ENCODE measurements around the gene FCHO2. TPM values are rescaled to one million over a fixed set of nuclear protein-coding genes. Genes with fewer than 3 reads are reported as not detected.

Gene FCHO2
- total and polyA plus RNA-seq, 10 of the 15 experiments (the other 5 are each of a cell fraction or from before 2014, with no cell fraction given) = 0.05 to 1.4 (median 0.18) TPM

DNA sequence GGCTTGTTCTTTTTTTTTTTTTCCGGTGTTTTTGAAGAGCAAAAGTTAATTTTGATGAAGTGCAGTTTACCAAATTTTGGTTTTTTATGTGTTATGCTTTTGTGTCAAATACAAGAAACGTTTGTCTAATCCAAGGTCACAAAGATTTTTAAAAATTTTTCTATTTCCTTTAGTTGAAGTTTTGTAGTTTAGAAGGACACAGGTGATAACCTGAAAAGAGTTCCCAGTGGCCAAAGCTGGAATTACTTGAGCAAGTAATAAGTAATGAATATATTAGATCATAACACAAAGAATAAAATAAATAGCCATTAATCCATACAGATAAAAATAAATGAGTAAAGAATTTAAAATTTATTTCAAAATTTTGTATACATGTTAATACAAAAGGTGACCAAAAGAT is 71.5 kb downstream of the FCHO2 start:
- in situ Hi-C loops (cut with MboI) = no loop called here
- no peak for ATAC-seq

More for the DNA sequence above, 71.5 kb downstream of the FCHO2 start:
- no peak for TF ChIP-seq CHD1 (IDR thresholded peaks at IDR 0.05; ENCODE audit: low read depth, low read length)
- TF ChIP-seq, protein P1, sequence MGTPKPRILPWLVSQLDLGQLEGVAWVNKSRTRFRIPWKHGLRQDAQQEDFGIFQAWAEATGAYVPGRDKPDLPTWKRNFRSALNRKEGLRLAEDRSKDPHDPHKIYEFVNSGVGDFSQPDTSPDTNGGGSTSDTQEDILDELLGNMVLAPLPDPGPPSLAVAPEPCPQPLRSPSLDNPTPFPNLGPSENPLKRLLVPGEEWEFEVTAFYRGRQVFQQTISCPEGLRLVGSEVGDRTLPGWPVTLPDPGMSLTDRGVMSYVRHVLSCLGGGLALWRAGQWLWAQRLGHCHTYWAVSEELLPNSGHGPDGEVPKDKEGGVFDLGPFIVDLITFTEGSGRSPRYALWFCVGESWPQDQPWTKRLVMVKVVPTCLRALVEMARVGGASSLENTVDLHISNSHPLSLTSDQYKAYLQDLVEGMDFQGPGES (IDR thresholded peaks at IDR 0.05) = no peak
- TF ChIP-seq RCOR1 (conservative IDR thresholded peaks at IDR 0.05; ENCODE audit: low read depth, low read length) = no peak
- no peak for TF ChIP-seq ASH2L (IDR thresholded peaks at IDR 0.05; ENCODE audit: borderline replicate concordance, low read depth)
- no peak for TF ChIP-seq HDAC2 (IDR thresholded peaks at IDR 0.05)
- TF ChIP-seq RAD51 (IDR thresholded peaks at IDR 0.05) = no peak
- TF ChIP-seq, protein P2, sequence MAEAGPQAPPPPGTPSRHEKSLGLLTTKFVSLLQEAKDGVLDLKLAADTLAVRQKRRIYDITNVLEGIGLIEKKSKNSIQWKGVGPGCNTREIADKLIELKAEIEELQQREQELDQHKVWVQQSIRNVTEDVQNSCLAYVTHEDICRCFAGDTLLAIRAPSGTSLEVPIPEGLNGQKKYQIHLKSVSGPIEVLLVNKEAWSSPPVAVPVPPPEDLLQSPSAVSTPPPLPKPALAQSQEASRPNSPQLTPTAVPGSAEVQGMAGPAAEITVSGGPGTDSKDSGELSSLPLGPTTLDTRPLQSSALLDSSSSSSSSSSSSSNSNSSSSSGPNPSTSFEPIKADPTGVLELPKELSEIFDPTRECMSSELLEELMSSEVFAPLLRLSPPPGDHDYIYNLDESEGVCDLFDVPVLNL (IDR thresholded peaks at IDR 0.05; ENCODE audit: low read depth, low read length) = no peak
- TF ChIP-seq, protein P3, sequence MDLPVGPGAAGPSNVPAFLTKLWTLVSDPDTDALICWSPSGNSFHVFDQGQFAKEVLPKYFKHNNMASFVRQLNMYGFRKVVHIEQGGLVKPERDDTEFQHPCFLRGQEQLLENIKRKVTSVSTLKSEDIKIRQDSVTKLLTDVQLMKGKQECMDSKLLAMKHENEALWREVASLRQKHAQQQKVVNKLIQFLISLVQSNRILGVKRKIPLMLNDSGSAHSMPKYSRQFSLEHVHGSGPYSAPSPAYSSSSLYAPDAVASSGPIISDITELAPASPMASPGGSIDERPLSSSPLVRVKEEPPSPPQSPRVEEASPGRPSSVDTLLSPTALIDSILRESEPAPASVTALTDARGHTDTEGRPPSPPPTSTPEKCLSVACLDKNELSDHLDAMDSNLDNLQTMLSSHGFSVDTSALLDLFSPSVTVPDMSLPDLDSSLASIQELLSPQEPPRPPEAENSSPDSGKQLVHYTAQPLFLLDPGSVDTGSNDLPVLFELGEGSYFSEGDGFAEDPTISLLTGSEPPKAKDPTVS (IDR thresholded peaks at IDR 0.05; ENCODE audit: low read depth, low read length) = no peak
- no peak for TF ChIP-seq SUPT20H (IDR thresholded peaks at IDR 0.05; ENCODE audit: borderline replicate concordance, control insufficient read depth, low read depth, low read length)
- no peak for TF ChIP-seq ZNF24 (IDR thresholded peaks at IDR 0.05)
- Histone ChIP-seq H3K79me2 (ENCODE audit: control insufficient read depth, insufficient read depth, low read length) (no peaks in the 10 kb centered on the region), H3K9me3 (replicated peaks; ENCODE audit: control insufficient read depth, insufficient read depth, low read length) (no peaks in the 10 kb centered on the region), H3K36me3 (ENCODE audit: control insufficient read depth in 2 of 2, insufficient read depth in 2 of 2, low read length in 1 of 2) (no peaks in the 10 kb centered on the region), H3K4me1 (ENCODE audit: control insufficient read depth, insufficient read depth, low read length) (no peaks in the 10 kb centered on the region), H3K9ac (ENCODE audit: control insufficient read depth, insufficient read depth, low read length) (no peak overlapping the region), H3K27me3 (replicated peaks in 1 of 2; ENCODE audit: control insufficient read depth in 2 of 2, insufficient read depth in 2 of 2, low read length in 1 of 2) (no peaks in the 10 kb centered on the region), H3K4me2 (ENCODE audit: control insufficient read depth, insufficient read depth) (no peak overlapping the region), H4K20me1 (ENCODE audit: control insufficient read depth, insufficient read depth) (no peaks in the 10 kb centered on the region), H2AFZ (ENCODE audit: control insufficient read depth, low read depth, low read length) (no peak overlapping the region), H3K27ac (ENCODE audit: control insufficient read depth, insufficient read depth) (no peak overlapping the region), H3K4me3 (no peak overlapping the region)
- RAD21 ChIA-PET (ENCODE audit: unreplicated experiment) = no interaction called here
- no peak for FAIRE-seq
- SMC1A ChIA-PET (ENCODE audit: uncharacterized antibody, unreplicated experiment) = no interaction called here
- CTCF ChIA-PET = no interaction called here
- no TSS peak for BruUV-seq (replicated peaks)
- POLR2A ChIA-PET = no interaction called here
- intact Hi-C loops (cut with micrococcal nuclease; ENCODE audit: unreplicated experiment) = no loop called here
- DNase-seq (ENCODE audit: low read depth, low spot score) = no peak
- WGBS (ENCODE audit: insufficient coverage, insufficient replicate concordance, low lambda C conversion rate, missing lambda C conversion rate) = 40% methylated on average over 2 of the region's 2 CpGs

All from GM12878 (cell line).